NK-92 treated with Interleukin-12 subunit alpha and Interleukin-12 subunit beta, amount 100 ng/mL, for 24 hours (cell line): Measurements from ENCODE around the gene SP6.

Source experiments
- DNase-seq: peaks from one replicate; lab custom pipeline; 2025; lab: John Stamatoyannopoulos, UW

SP6 gene

DNA sequence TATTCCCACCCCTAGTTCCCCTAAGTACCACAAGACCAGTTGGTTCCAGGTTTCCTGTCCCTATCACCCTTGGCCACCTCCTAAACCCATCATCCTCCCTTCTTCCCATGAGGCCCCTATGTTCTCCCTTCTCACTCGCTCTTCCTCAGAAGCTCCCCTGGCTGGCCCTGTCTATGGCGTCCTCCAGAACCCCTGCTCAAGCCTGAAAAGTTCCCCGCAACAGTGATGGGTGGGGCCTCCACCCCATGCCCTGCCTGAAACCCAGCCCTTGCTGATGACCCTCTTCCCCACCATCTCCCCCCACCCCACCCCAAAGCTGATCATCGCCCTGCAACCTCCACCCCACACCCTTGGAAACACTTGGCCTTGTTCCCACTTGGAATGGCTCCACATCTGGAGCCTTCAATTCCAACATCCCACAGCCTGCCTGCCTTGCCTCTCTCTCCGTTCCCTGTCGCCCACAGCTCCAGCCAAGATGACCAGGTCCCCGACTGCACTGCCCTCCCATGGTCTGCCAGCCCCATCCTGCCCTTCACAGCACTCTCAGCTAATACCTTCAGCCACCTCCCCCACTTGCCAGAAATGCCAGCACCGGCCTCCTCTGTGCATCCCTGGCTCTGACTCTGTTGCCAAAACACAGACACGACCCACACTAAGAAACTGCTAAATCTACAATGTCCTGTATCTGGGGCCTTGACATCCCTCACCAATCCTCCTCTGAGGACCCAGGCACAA is 39.9 kb downstream of the SP6 start:
- no peak for DNase-seq

DNA sequence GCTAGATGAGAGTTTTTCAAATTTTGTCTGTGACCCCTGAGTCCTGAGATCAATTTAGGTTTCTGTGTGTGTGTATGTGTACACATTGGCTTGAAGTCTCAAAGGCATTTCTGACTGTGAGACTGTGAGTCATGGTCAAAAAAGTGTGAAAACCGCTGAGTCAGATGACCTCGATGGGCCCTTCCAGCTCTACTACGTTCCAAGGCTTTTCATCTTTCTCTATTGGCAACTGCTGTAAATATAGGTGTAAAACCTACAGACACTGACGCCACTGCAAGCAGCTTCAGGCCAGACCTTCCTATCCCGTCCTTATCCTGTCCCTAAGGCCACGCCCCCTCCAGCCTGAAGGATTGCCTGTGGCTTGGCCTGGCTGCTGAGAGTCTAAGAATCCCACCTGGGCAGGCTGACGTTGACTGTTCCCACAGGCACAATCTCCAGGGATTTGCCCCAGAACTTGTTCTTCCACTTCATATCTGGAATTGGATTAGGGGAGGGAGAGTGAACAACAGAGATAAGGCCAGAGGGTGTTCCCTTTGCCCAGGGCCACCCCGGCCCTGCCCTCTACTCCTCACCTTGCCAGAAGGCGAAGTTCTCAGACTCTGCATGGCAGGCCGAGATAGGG is 40.7 kb downstream of the SP6 start:
- DNase-seq, result peak; percentile 75

DNA sequence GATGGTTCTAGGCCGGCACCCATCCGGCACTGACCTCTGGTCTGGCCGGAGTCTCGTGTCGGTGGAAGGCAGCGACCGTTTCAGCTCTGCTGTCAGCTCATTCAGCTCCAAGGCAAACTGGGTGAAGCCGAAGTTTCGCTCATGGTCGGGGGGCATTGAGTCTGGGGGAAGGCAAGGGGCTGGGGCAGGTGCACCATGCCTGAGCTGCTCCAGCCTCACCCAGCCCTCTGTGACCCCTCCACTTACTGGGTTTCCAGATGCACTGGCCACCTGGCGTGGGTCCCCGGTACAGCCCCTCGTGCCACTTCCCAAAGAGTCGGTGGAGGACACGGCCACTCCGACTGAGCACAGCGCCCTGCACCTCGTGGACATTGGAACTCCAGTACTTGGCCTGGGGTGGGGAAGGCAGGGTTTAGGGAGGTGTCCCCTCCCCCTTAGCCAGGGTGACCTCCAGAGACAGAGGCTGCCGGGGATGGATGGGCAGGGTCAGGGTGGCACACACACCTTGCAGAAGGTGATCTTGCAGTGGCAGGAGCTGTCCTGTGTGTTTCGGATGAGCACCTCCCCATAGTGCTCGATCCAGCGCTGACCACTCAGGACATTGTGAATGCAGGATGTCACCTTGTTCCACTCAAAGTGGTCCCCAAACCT is 42.0 kb downstream of the SP6 start:
- DNase-seq, result no peak

DNA sequence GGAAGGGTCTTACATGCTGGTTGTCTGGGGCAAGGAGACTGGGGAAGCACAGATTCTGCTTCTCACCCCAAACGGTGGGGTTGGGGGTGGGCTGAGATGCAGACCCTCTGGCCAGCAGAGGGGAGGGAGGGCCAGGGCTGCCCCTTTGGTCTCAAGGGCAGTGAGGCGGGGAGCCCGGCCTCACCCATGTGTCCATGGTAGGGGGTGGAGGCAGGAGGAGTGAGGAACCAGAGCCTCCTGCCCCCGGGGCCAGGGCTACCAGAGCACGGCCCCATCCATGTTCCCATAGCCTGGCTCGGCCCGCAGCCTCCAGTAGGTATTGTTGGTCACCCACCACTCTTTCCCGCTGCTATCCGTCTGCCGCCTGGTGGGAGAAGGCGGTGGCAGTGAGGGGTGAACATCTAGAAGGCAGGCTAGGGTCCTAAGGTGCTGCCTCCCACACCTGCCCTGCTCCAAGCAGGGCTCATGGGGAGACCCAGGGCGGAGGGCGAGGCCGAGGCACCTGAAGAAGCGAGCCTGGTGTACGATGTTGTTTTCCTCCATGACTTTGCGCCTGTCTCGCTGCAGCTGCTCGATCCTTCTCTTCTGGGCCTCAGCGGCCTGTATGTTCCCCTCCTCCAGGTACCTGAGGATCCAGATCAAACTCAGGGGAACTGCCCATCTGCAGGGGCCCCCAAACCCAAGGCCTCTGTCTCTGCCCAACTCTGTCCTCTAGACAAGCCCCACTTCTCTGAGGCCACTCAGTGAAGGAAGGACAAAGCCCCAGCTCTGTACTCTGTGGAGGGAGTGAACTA is 42.7 kb downstream of the SP6 start:
- no peak for DNase-seq

DNA sequence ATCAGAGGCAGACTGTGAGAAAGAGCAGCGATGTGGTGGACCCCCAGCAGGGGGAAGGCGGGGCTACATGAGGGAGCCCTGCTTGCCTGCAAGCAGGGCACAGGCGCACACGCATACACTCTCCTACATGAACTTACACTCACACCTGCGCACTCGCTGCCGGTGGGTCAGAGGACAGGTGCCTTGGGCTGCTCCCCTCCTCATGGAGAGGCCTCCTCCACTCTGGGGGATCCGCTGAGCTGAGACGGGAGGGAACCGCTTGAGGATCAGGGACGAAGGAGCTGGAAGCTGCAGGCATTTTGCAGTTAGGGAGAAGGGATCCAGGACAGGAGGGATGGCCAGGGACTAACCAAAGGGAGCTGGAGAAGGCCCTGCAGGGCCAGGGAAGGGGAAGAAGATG is 43.5 kb downstream of the SP6 start:
- DNase-seq, result no peak

DNA sequence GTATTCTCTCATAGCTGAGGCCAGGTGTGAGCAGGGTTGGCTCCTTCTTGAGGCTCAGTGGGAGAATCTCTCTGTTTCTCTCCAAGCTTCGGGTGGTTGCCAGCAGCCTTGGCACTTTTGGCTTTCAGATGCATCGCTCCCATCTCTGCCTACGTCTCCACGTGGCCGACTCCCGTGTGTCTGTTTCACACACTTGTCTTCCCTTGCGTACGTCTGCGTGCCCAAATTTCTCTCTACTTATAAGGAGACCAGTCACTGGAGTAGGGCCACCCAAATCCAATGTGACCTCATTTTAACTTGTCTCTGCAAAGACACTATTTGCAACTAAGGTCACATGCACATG is 44.1 kb downstream of the SP6 start:
- no peak for DNase-seq

DNA sequence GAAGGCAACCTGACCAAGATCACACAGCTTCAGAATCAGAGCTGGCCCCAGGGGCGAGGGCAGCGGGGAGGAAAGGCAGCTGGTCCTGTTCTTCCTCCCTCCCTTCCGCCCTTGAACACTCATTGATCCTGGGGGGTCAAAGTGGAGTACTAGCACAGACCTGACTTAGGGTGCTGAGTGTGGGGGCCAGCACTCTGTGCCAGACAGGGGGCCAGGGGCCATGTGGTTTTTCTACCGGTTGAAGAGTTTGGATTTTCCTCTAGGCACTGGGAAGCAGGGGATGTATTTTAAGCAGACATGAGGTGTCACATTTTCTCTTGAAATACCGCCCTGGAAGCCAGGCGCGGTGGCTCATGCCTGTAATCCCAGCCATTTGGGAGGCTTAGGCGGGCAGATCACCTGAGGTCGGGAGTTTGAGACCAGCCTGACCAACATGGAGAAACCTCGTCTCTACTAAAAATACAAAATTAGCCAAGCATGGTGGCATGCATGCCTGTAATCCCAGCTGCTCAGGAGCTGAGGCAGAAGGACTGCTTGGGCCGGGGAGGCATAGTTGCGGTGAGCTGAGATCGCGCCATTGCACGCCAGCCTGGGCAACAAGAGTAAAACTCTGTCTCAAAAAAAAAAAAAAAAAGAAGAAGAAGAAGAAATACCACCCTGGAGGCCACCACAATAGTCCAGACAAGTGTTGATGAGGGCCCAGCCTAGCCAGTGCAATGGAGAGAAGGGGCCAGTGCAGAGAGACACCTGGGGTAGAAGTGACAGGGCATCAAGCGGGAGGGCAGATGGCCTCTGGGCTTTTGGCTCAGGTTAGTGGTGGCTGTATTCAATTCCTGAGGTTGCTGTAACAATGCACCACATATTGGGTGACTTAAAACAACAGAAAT is 44.7 kb downstream of the SP6 start:
- no peak for DNase-seq

DNA sequence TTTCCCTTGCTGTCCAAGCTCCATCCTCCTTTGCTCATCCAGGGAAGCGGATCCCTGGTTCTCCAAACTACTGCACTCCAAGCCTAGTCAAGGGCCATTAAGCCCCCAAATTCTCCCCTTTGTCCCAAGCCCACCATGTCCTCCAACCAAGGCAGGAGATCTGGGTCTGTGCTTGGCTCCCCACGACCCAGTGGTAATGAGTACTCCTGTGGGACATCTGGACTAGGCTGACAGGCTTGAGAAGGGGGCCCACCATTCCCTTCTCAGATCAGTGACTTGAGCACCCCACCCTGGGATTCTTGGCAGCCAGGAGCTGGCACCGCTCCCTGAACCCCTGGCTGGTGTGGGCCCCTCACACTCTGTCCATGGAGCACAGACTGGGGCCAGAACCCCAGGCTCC is 46.5 kb downstream of the SP6 start:
- DNase-seq, result no peak

DNA sequence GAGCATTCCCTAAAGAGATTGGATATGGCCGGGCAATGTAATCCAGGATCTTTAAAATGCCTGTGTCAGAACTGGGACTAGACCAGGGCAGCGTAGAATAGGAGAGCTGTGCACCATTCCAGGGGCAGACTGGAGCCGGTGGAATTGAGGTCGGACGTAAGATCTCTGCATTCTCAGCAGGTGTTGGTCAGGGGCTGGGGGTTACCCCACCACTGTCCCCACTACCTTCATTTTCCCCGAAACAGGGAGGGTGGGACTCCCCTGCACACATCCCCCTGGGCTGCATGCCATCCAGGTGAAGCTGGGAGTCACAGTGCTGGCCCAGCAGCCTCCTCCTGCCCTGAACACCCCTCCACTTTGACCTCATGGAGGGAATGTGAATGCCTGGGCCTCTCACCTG is 47.2 kb downstream of the SP6 start:
- no peak for DNase-seq

DNA sequence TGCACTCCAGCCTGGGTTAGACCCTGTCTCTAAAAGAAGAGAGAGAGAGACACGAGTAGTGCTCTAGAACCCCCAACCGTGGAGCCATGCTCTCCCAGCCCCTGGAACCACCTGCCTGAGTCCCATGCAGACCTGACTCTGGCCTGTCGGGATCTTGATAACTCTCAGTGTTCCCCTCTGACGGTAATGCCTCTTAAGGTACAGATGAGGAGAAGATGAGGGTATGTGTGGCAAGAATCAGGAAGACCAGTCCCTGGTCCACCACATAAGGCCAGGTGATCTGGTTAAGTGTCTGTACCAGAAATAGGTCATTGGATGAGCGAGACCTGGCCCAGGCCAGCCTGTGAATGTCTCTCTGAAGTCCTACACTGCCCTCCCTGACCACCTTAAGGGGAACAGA is 47.8 kb downstream of the SP6 start:
- no peak for DNase-seq

DNA sequence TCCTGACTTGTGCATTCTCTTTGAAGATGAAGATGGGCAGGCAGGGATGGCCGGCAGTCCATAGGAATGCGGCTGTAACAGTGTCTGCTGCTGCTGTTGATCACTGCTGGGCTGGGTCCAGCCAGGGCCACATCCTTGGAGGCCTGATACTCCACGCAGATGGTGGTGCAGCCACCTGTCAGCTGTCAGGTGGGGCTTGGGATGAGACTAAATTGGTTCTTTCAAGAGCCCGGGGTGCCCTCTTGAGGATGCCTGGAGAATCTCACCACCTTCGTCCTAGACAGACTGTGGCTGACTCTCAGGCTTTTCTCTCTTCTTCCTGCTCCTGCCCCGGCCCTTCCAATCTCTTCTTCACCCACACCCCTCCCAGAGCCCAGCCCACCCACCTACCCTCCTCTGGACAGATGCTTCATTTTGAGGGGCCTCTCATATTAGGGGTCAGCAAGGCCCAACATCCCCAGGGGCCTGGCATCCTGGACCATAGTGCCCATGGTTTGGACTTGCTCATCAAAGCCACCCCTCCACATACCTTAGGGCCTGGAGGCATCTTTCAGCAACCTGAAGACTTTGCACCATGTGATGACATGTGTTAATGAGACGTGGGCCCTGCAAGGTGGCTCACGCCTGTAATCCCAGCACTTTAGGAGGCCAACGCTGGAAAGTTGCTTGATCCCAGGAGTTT is 48.5 kb downstream of the SP6 start:
- peak; percentile 33 for DNase-seq

DNA sequence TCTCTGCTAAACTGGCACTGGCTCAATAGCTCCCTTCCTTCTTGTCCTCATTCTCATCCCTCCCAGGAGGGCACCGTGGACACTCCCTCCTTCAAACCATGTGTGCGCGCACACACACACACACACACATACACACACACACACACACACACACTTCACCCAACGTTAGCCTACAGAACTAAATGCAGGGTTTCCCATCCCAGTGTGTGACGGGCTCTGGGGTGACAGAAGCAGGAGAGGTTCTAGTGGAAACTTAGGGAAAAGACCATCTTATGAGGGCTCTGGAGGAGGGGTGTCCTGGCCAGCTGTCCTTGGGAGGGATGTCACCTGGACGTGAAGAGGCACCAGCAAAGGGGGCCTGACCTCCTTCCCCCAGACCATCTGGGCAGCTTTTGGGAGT is 49.1 kb downstream of the SP6 start:
- DNase-seq, result no peak

DNA sequence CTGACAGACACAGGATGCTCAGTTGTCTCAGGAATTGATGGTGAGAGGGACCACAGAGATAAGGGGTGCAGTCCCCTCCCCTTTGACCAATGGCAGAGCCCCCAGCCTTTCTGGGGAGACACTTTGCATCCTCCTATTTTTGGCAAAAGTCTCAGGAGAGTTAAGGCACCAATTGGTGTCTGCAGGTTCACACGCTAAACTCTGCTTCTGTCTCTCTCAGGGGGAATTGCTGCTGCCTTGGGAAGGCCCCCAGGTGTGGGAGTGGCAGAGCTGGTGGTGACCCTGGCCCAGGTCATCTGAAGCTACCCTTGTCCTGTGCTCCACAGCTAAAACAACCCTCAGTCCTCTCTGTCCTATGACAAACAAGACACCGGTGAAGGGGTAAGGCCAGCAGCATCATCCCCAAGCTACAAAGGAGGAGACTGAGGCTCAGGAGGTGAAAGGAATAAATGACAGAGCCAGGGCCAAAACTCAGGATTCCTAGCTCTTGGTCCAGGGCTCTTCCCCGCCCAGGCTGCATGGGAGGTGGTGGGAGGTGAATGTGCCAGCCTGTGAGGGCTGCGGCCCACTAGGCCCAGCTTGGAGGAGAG is 49.7 kb downstream of the SP6 start:
- no peak for DNase-seq

DNA sequence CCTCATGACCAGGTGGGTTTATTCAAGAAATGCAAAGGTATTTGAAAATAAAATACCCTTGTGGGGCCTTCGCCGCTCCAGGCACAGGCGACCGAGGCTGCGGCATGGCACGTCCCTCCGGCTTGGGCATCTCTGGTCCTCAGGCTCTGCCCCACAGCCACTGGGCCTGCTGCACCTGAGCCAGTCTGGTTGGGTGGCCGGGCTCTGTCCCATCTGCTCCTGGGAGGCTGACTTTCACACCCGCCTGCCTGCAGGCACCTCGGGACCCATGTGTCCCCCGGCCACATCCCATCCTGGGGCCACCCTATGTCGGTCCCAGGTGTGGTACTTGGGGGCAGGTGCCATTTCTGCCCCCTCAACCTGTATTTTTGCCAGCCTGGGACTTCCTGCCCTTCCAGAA is 50.3 kb downstream of the SP6 start:
- no peak for DNase-seq

DNA sequence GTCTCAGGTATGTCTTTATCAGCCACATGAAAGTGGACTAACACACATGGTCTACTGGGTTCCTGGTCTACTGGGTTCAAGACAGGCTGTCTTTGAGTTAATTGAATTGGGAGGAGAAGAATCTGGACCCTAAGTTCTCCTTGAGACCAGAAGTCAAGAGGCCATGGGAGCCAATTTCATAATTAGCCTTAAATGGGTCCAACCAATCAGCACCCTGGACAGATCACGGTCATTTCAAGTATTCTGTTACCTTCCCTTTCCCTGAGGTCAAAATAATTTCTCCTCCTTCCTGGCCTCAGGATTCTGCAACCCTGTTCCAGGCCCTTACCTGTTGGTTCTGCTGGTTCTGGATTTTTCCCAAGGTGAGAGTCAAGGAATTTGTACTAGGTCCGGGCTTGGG is 53.2 kb downstream of the SP6 start:
- no peak for DNase-seq
